H1 (cell line): ENCODE data around the gene ALPG. TPM values are rescaled to one million over a fixed set of nuclear protein-coding genes. Genes with fewer than 3 reads are reported as not detected.

ENCODE experiments used
- EZH2 ChIP-seq: fragments of 200-600 bp; sonication (generic); IDR thresholded peaks from 2 replicates; pipeline ENCODE4 v1.7.1; 2012; ENCODE audit warnings: low read depth, mild to moderate bottlenecking, moderate library complexity, low read length, inconsistent platforms; ENCODE audit not compliant: severe bottlenecking
- GTF2F1 ChIP-seq: IDR thresholded peaks from 2 replicates; pipeline ENCODE4 v1.6.1; 2012; ENCODE audit warnings: low read depth, low read length, improper control_type of control experiment, borderline replicate concordance
- JUND ChIP-seq: IDR thresholded peaks from 2 replicates; pipeline ENCODE4 v1.6.1; 2011; ENCODE audit warnings: mild to moderate bottlenecking, improper control_type of control experiment, low read length
- NRF1 ChIP-seq: IDR thresholded peaks from 2 replicates; pipeline ENCODE4 v1.6.1; 2011; ENCODE audit warnings: mild to moderate bottlenecking, low read depth, low read length, improper control_type of control experiment
- POLR2A ChIP-seq, 2 experiments: IDR thresholded peaks; 1 replicate in 1 of 2; 2 replicates in 1 of 2; pipeline ENCODE4 v1.6.1; 2011; ENCODE audit warnings: low read depth in 2 of 2, low read length in 2 of 2, mild to moderate bottlenecking in 2 of 2; ENCODE audit errors: control extremely low read depth in 1 of 2
- POLR2AphosphoS5 ChIP-seq: IDR thresholded peaks from 2 replicates; pipeline ENCODE4 v1.6.1; 2011; ENCODE audit warnings: low read depth, low read length
- POU5F1 ChIP-seq: IDR thresholded peaks from 2 replicates; pipeline ENCODE4 v1.6.1; 2011; ENCODE audit warnings: low read depth, mild to moderate bottlenecking, low read length, moderate library complexity
- RAD21 ChIP-seq, 2 experiments: IDR thresholded peaks in 1 of 2; conservative IDR thresholded peaks in 1 of 2; 2 replicates each; pipeline ENCODE4 v1.6.1; 2011; ENCODE audit warnings: low read depth in 2 of 2, low read length in 2 of 2, improper control_type of control experiment in 1 of 2, inconsistent platforms in 1 of 2, mild to moderate bottlenecking in 1 of 2, moderate library complexity in 1 of 2
- SAP30 ChIP-seq: fragments of 300-600 bp; sonication (generic); IDR thresholded peaks from 2 replicates; pipeline ENCODE4 v1.7.1; 2012; ENCODE audit warnings: low read length, moderate library complexity, mild to moderate bottlenecking, inconsistent platforms; ENCODE audit not compliant: insufficient read depth, insufficient replicate concordance
- polyA plus RNA-seq, 7 experiments: library from polyadenylated mRNA; depleted of rRNA in 3 of 7; stranded (reverse) in 5 of 7; unstranded in 2 of 7; fragments of >200 nt in 5 of 7; fragments of 200-250 nt in 2 of 7; gene quantifications; 1 replicate in 5 of 7; 2 replicates in 1 of 7; 4 replicates in 1 of 7; pipeline versions ENCODE4 v1.2.1 to v1.2.3, GENCODE V29; 2011 to 2013; ENCODE audit warnings: missing spikeins in 2 of 7, mixed read lengths in 2 of 7
- total RNA-seq: library from RNA; stranded (reverse); fragmentation: NEBNext Ultra II Directional; extraction: Animal tissue kit (Norgen Biotek cat#: 25700); gene quantifications from 2 replicates; pipeline ENCODE4 v1.2.1, GENCODE V29; 2021

The ALPG gene
- total and polyA plus RNA-seq, 2 of the 8 experiments (the other 6 are each of a cell fraction or from before 2014, with no cell fraction given), result 0.56 to 2.1 TPM

DNA sequence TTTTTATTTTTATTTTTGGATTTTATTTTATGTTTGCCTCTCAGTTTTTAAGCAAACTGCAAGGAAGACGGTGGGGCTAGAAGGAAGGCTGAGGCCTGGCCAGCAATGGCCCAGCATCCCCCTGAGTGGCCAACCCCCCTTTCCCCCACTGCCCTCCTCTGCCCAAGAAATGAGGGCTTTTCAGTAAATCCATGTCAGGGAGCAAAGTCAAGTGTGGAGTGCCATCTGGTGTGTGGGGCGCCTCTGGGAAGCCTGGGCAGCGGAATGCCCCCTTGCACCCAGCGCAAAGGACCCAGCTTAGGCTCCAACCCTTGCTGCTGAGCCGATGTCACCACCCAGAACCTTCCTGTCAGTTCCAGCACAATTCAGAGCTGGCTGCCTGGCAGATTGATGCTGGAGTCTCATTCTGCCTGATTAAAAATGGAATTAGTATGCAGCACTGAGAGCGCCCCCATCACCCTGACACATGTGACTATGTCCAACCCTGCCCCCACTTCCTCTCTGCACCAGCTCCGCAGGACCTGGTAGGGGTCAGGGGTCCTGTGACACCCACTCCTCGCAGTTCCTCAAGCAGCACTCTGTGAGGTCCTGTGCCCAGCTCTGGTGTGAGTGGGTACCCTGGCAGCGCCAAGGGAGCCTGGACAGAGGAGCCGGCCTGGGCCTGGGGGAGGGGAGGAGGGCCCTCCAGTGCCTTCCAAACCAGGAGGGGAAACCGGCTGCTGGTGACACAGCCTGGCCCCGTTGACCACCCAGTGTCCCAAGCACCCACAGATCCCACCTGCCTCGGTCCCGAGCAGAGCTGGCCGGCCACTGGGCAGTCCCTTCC lies 37.3 kb upstream of the ALPG start (continued):
- TF ChIP-seq RAD21 (IDR thresholded peaks at IDR 0.05 in 1 of 2, conservative IDR thresholded peaks at IDR 0.05 in 1 of 2; ENCODE audit: low read depth in 2 of 2, low read length in 2 of 2) (no peak), JUND (no peak), POLR2AphosphoS5 (no peak), NRF1 (no peak), POU5F1 (no peak), GTF2F1 (no peak), POLR2A (IDR thresholded peaks at IDR 0.05; ENCODE audit: control extremely low read depth in 1 of 2, low read depth in 2 of 2, low read length in 2 of 2) (no peak), SAP30 (no peak), EZH2 (no peak)
- TF ChIP-seq, all 59 proteins: peak for 0
